ENCODE data around the gene VIPR2.
"Not testable (repeated sequence)": the region's sequence is repeated elsewhere in the genome, so short reads cannot be mapped to it uniquely, and the experiment has no call there.

The VIPR2 gene

GRCh38 chr7:159144758-159145489 is at the start of gene VIPR2:
VIPR2 (minus strand) TSS chr7:159144867; CDS start chr7:159144771, 96 bp downstream.
- FAIRE-seq = no peak

GRCh38 chr7:159193543-159194090 is 49.0 kb upstream of the VIPR2 start:
- no peak for FAIRE-seq

- no peak for FAIRE-seq
These were observed 48.2 kb upstream of the VIPR2 start for GRCh38 chr7:159192725-159193453.

GRCh38 chr7:159192013-159192412 is 47.3 kb upstream of the VIPR2 start:
- no peak for FAIRE-seq

- no peak for FAIRE-seq
These were observed 46.6 kb upstream of the VIPR2 start for GRCh38 chr7:159191236-159191635.

GRCh38 chr7:159188011-159188410 is 43.3 kb upstream of the VIPR2 start:
- FAIRE-seq = no peak

GRCh38 chr7:159179241-159179640 is 34.6 kb upstream of the VIPR2 start:
- FAIRE-seq = no peak

- FAIRE-seq = no peak
These were observed 32.8 kb upstream of the VIPR2 start for GRCh38 chr7:159177284-159177953.

GRCh38 chr7:159175792-159176191 is 31.1 kb upstream of the VIPR2 start:
- FAIRE-seq = no peak

GRCh38 chr7:159175100-159175499 is 30.4 kb upstream of the VIPR2 start:
- not testable (repeated sequence) for FAIRE-seq

- FAIRE-seq = no peak
These were observed 27.7 kb upstream of the VIPR2 start for GRCh38 chr7:159172400-159172799.

- no peak for FAIRE-seq
These were observed 24.7 kb upstream of the VIPR2 start for GRCh38 chr7:159169391-159169790.

- FAIRE-seq = no peak
These were observed 22.5 kb upstream of the VIPR2 start for GRCh38 chr7:159167139-159167538.

- no peak for FAIRE-seq
These were observed 21.9 kb upstream of the VIPR2 start for GRCh38 chr7:159166530-159166929.

- no peak for FAIRE-seq
These were observed 20.7 kb upstream of the VIPR2 start for GRCh38 chr7:159165352-159165751.

- FAIRE-seq = not testable (repeated sequence)
These were observed 19.1 kb upstream of the VIPR2 start for GRCh38 chr7:159163703-159164301.

- not testable (repeated sequence) for FAIRE-seq
These were observed 17.5 kb upstream of the VIPR2 start for GRCh38 chr7:159162050-159162626.

- no peak for FAIRE-seq
These were observed 15.8 kb upstream of the VIPR2 start for GRCh38 chr7:159160450-159160849.

GRCh38 chr7:159159731-159160130 is 15.1 kb upstream of the VIPR2 start:
- FAIRE-seq = no peak

GRCh38 chr7:159158888-159159405 is 14.3 kb upstream of the VIPR2 start:
- FAIRE-seq = no peak

GRCh38 chr7:159158125-159158887 is 13.6 kb upstream of the VIPR2 start:
- FAIRE-seq = no peak

GRCh38 chr7:159157714-159158113 is 13.0 kb upstream of the VIPR2 start:
- FAIRE-seq = no peak
